ENCODE data around the gene AMBRA1.
A peak's percentile ranks its signal among the peaks of the same experiment; 100 is the strongest.

AMBRA1 gene

GRCh38 chr11:46529095-46529905, 64.5 kb downstream of the AMBRA1 start:
- DNase-seq: peak; percentile 32

GRCh38 chr11:46528445-46529094, 65.3 kb downstream of the AMBRA1 start:
- no peak for DNase-seq

- DNase-seq: peak; percentile 43
Observed at GRCh38 chr11:46527591-46528130, 66.2 kb downstream of the AMBRA1 start.

- DNase-seq: no peak
Observed at GRCh38 chr11:46526216-46527215, 67.3 kb downstream of the AMBRA1 start.

- no peak for DNase-seq
Observed at GRCh38 chr11:46524201-46524770, 69.5 kb downstream of the AMBRA1 start.

- no peak for DNase-seq
Observed at GRCh38 chr11:46523290-46523689, 70.5 kb downstream of the AMBRA1 start.

- peak; percentile 39 for DNase-seq
Observed at GRCh38 chr11:46522682-46523281, 71.0 kb downstream of the AMBRA1 start.

- DNase-seq: peak; percentile 33
Observed at GRCh38 chr11:46521961-46522681, 71.7 kb downstream of the AMBRA1 start.

GRCh38 chr11:46520971-46521745, 72.7 kb downstream of the AMBRA1 start:
- DNase-seq: no peak

- no peak for DNase-seq
Observed at GRCh38 chr11:46519351-46519750, 74.5 kb downstream of the AMBRA1 start.

- peak; percentile 67 for DNase-seq
Observed at GRCh38 chr11:46518928-46519327, 74.9 kb downstream of the AMBRA1 start.

GRCh38 chr11:46514370-46514769, 79.5 kb downstream of the AMBRA1 start:
- DNase-seq: no peak

- no peak for DNase-seq
Observed at GRCh38 chr11:46513934-46514342, 79.9 kb downstream of the AMBRA1 start.

- DNase-seq: no peak
Observed at GRCh38 chr11:46512261-46512881, 81.5 kb downstream of the AMBRA1 start.

GRCh38 chr11:46511342-46511741, 82.5 kb downstream of the AMBRA1 start:
- no peak for DNase-seq

- DNase-seq: no peak
Observed at GRCh38 chr11:46508360-46508759, 85.5 kb downstream of the AMBRA1 start.

GRCh38 chr11:46506483-46506791, 87.4 kb downstream of the AMBRA1 start:
- no peak for DNase-seq

- no peak for DNase-seq
Observed at GRCh38 chr11:46505741-46506482, 87.9 kb downstream of the AMBRA1 start.

- DNase-seq: no peak
Observed at GRCh38 chr11:46504817-46505613, 88.8 kb downstream of the AMBRA1 start.

Data from MV-4-11 (cell line).